Measurements from ENCODE around the gene DHPS.
"Not testable (repeated sequence)": the region's sequence is repeated elsewhere in the genome, so short reads cannot be mapped to it uniquely, and the experiment has no call there.

The DHPS gene

GRCh38 chr19:12670159-12670928 is 11.3 kb downstream of the DHPS start:
- DNase-seq, result no peak

- DNase-seq, result peak; percentile 81
Measured at GRCh38 chr19:12669270-12670158, 12.2 kb downstream of the DHPS start.

GRCh38 chr19:12668932-12669269 is 12.8 kb downstream of the DHPS start:
- DNase-seq, result peak; percentile 33

GRCh38 chr19:12668346-12668745 is 13.3 kb downstream of the DHPS start:
- DNase-seq, result no peak

- DNase-seq, result no peak
Measured at GRCh38 chr19:12667731-12668302, 13.9 kb downstream of the DHPS start.

GRCh38 chr19:12666265-12667048 is 15.2 kb downstream of the DHPS start, which contains the start of the genes MAN2B1 and WDR83:
MAN2B1 (minus strand) TSS chr19:12666742; CDS start chr19:12666701, 41 bp downstream.
WDR83 (plus strand) TSS chr19:12666807; CDS start chr19:12669791, 2,984 bp downstream.
- DNase-seq, result peak; percentile 62

- DNase-seq, result no peak
Measured at GRCh38 chr19:12665671-12666264, 15.9 kb downstream of the DHPS start.

GRCh38 chr19:12665281-12665573 is 16.5 kb downstream of the DHPS start:
- no peak for DNase-seq

- no peak for DNase-seq
Measured at GRCh38 chr19:12664406-12665280, 17.0 kb downstream of the DHPS start.

- DNase-seq, result no peak
Measured at GRCh38 chr19:12660980-12661379, 20.7 kb downstream of the DHPS start.

GRCh38 chr19:12657966-12658365 is 23.7 kb downstream of the DHPS start:
- DNase-seq, result no peak

- DNase-seq, result no peak
Measured at GRCh38 chr19:12656899-12657571, 24.6 kb downstream of the DHPS start.

GRCh38 chr19:12655546-12655945 is 26.1 kb downstream of the DHPS start:
- no peak for DNase-seq

GRCh38 chr19:12652219-12652618 is 29.5 kb downstream of the DHPS start:
- DNase-seq, result no peak

- DNase-seq, result no peak
Measured at GRCh38 chr19:12649941-12650340, 31.7 kb downstream of the DHPS start.

GRCh38 chr19:12648088-12648487 is 33.6 kb downstream of the DHPS start:
- DNase-seq, result no peak

GRCh38 chr19:12647490-12648071 is 34.1 kb downstream of the DHPS start:
- DNase-seq, result peak; percentile 24

- no peak for DNase-seq
Measured at GRCh38 chr19:12647047-12647446, 34.6 kb downstream of the DHPS start.

GRCh38 chr19:12646551-12646950 is 35.1 kb downstream of the DHPS start:
- no peak for DNase-seq

GRCh38 chr19:12643716-12644115 is 38.0 kb downstream of the DHPS start:
- DNase-seq, result not testable (repeated sequence)
